ENCODE measurements around the gene SH3RF3.

DNA sequence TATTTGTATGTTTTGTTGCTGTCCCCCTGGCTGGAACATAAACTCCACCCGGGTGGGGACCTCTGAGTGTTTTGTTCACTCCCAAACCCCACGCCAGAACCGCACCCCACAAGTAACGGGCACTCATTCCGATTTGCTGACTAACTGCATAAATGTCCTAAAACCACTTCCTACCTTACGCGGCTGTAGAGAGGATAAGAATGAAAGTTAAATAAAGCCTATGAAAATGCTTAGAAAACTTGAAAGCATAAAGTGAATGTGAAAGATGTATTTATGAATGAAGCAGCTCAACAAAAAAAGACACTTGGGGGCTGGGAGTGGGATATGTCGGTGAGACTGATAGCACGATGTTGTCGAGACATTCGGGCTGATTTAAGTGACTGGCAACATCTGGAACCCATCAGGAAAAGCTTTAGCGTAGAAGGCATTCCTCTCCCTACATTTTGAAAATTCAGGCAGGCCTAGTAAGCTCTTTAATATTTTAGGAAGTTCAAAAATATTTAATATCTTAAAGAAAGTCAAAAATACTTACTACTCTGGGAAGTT lies 206.7 kb downstream of the SH3RF3 start:
- TF ChIP-seq, protein P1, sequence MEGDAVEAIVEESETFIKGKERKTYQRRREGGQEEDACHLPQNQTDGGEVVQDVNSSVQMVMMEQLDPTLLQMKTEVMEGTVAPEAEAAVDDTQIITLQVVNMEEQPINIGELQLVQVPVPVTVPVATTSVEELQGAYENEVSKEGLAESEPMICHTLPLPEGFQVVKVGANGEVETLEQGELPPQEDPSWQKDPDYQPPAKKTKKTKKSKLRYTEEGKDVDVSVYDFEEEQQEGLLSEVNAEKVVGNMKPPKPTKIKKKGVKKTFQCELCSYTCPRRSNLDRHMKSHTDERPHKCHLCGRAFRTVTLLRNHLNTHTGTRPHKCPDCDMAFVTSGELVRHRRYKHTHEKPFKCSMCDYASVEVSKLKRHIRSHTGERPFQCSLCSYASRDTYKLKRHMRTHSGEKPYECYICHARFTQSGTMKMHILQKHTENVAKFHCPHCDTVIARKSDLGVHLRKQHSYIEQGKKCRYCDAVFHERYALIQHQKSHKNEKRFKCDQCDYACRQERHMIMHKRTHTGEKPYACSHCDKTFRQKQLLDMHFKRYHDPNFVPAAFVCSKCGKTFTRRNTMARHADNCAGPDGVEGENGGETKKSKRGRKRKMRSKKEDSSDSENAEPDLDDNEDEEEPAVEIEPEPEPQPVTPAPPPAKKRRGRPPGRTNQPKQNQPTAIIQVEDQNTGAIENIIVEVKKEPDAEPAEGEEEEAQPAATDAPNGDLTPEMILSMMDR (IDR thresholded peaks at IDR 0.05 in 4 of 5, conservative IDR thresholded peaks at IDR 0.05 in 1 of 5) = no peak
- no peak for TF ChIP-seq POLR2A (IDR thresholded peaks at IDR 0.05)
